BE2C (cell line): ENCODE data around the gene TM4SF1.

ENCODE experiments used
- DNase-seq: peaks from one replicate; pipeline ENCODE4 v3.0.0-alpha.2; 2020
- H3K27me3 ChIP-seq: fragments of 250-450 bp; sonication (Bioruptor Pico); 2 replicates; pipeline ENCODE4 v1.5.1; 2020; ENCODE audit warnings: mild to moderate bottlenecking
- H3K36me3 ChIP-seq: fragments of 250-450 bp; sonication (Bioruptor Pico); 2 replicates; pipeline ENCODE4 v1.5.1; 2020; ENCODE audit warnings: mild to moderate bottlenecking
- H3K4me1 ChIP-seq: fragments of 250-450 bp; sonication (Bioruptor Pico); 2 replicates; pipeline ENCODE4 v1.5.1; 2020
- H3K4me3 ChIP-seq: 2 replicates; pipeline ENCODE4 v1.5.1; 2011; ENCODE audit warnings: low read depth, low read length
- H3K9me3 ChIP-seq: fragments of 250-450 bp; sonication (Bioruptor Pico); 2 replicates; pipeline ENCODE4 v1.5.1; 2020
- TF ChIP-seq, protein P1 (sequence below): IDR thresholded peaks from 2 replicates; pipeline ENCODE4 v1.5.1; 2012; ENCODE audit warnings: mild to moderate bottlenecking, low read depth, low read length

TM4SF1 gene

GRCh38 chr3:149398296-149398695, 20.8 kb upstream of the TM4SF1 start:
- TF ChIP-seq, protein P1, sequence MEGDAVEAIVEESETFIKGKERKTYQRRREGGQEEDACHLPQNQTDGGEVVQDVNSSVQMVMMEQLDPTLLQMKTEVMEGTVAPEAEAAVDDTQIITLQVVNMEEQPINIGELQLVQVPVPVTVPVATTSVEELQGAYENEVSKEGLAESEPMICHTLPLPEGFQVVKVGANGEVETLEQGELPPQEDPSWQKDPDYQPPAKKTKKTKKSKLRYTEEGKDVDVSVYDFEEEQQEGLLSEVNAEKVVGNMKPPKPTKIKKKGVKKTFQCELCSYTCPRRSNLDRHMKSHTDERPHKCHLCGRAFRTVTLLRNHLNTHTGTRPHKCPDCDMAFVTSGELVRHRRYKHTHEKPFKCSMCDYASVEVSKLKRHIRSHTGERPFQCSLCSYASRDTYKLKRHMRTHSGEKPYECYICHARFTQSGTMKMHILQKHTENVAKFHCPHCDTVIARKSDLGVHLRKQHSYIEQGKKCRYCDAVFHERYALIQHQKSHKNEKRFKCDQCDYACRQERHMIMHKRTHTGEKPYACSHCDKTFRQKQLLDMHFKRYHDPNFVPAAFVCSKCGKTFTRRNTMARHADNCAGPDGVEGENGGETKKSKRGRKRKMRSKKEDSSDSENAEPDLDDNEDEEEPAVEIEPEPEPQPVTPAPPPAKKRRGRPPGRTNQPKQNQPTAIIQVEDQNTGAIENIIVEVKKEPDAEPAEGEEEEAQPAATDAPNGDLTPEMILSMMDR, result no peak
- Histone ChIP-seq H3K4me3 (no peak overlapping the region), H3K36me3 (no peaks in the 10 kb centered on the region), H3K4me1 (peaks cover 32% of the 10 kb centered on the region), H3K27me3 (no peaks in the 10 kb centered on the region), H3K9me3 (no peaks in the 10 kb centered on the region)
- DNase-seq, result no peak

DNA sequence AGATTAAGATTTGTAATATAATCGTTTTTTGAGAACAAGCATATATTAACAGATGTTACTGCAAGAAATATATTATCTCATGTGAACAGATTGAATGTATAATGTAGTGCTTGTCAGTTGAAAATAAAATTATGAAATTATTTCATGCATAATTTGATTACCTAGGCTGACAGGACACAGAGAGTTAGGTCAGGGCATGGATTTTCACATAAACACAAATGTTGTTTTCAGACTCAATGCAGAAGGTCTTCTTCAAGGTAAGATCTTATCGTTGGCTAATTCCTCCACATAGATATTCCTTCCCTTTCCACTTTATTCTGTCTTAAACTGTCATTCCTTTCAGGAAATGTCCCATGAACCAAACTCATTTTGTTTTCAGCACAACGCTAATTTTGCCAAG, 20.1 kb upstream of the TM4SF1 start:
- Histone ChIP-seq H3K4me1 (peaks cover 32% of the 10 kb centered on the region), H3K27me3 (no peaks in the 10 kb centered on the region), H3K36me3 (no peaks in the 10 kb centered on the region), H3K9me3 (no peaks in the 10 kb centered on the region), H3K4me3 (no peak overlapping the region)
- DNase-seq, result no peak
- TF ChIP-seq, protein P1, result no peak

DNA sequence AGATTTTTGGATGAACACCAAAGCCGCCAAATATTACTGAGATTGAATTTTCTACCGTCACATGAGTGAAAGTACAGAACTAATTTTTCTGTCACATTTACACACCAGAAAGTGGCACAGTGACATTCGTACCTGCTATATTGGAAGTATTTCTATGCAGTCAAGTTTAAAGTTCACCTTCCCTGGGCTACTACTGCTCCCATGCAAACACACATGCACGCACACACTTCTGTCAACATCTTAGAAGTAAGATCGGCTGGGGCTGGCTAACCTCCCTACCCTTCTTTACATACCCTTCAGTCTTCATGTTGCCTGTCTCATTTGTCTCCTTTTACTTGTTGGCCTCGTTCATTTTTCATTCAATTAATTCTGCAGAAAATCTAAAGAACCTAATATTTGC, 19.0 kb upstream of the TM4SF1 start:
- no peak overlapping the region for H3K4me3 ChIP-seq

DNA sequence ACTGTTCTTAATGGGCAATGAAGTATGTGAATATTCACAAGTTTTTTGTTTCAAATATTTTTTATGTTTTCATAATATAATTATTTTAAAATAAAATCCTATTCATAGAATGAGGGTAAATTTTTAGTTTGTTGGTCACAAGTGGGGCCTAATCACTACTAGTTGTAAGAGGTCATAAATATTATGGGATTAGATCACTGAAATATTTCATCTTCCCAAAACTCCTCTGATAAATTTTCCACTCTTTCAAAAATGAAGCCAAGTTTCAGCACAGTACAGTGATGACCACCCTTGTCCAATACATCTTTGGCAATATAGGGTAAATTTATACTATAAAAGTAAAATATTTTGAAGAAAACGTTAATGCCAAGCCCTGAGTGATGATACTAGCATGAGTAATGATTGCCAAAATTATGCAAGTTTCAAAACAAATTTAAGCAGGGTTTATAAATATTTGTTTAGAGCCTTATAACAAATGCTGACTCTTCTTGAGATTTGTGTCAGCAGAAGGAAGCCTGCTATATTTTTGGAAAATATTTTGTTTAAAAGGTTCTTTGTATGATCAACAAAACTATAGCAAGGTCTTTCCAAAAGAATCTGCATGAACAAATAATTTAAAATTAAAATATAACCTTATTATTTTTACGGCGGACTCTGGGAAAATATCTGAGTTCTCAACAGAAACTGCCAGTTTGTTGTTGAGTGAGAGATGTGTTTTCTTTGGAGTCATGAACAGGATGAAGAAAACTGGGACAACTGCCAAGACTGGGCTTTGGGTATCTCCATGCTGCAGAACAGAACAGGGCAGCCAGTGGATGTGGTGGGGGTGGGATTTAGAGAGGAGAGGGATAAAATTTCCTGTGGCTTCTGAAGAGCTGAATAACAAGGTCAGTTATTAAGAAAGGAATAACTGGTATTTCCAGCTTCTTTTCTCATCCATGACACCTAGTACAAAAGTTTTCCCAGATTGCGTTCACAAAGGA, 17.9 kb upstream of the TM4SF1 start:
- no peaks in the 10 kb centered on the region for H3K27me3 ChIP-seq
- H3K4me3 ChIP-seq, result no peak overlapping the region
- no peaks in the 10 kb centered on the region for H3K9me3 ChIP-seq
- H3K4me1 ChIP-seq, result peaks cover 32% of the 10 kb centered on the region
- TF ChIP-seq, protein P1, result no peak
- peak; percentile 79 for DNase-seq
- H3K36me3 ChIP-seq, result no peaks in the 10 kb centered on the region

More for the DNA sequence above, 19.0 kb upstream of the TM4SF1 start:
- Histone ChIP-seq H3K4me1 (peaks cover 32% of the 10 kb centered on the region), H3K27me3 (no peaks in the 10 kb centered on the region), H3K9me3 (no peaks in the 10 kb centered on the region), H3K36me3 (no peaks in the 10 kb centered on the region)
- DNase-seq, result no peak
- TF ChIP-seq, protein P1, result no peak

GRCh38 chr3:149393345-149394160, 16.1 kb upstream of the TM4SF1 start:
- no peaks in the 10 kb centered on the region for H3K36me3 ChIP-seq
- no peak overlapping the region for H3K4me3 ChIP-seq
- H3K4me1 ChIP-seq, result peaks cover 32% of the 10 kb centered on the region
- TF ChIP-seq, protein P1, result peak; percentile 99
- no peaks in the 10 kb centered on the region for H3K27me3 ChIP-seq
- peak; percentile 80 for DNase-seq
- H3K9me3 ChIP-seq, result no peaks in the 10 kb centered on the region
